HFFc6 (cell line): ENCODE results near the gene PPP4R1. TPM values are rescaled to one million over a fixed set of nuclear protein-coding genes. Genes with fewer than 3 reads are reported as not detected.

ENCODE experiments used
- DNase-seq: peaks from one replicate; pipeline ENCODE4 v3.0.0-alpha.2; 2018
- H3K27ac Mint-ChIP-seq: 2 replicates; pipeline ENCODE4 v1.8.0; 2020; ENCODE audit warnings: mild to moderate bottlenecking, mixed read lengths
- H3K27me3 Mint-ChIP-seq: 2 replicates; pipeline ENCODE4 v1.8.0; 2021; ENCODE audit warnings: mild to moderate bottlenecking, moderate library complexity, mixed read lengths; ENCODE audit not compliant: insufficient read depth
- H3K36me3 Mint-ChIP-seq: 2 replicates; pipeline ENCODE4 v1.8.0; 2021; ENCODE audit warnings: low read depth, mixed read lengths
- H3K4me1 Mint-ChIP-seq: 2 replicates; pipeline ENCODE4 v1.8.0; 2020; ENCODE audit warnings: low read depth, mixed read lengths
- H3K4me3 Mint-ChIP-seq: 2 replicates; pipeline ENCODE4 v1.8.0; 2020; ENCODE audit warnings: mild to moderate bottlenecking, moderate library complexity, mixed read lengths
- H3K9me3 Mint-ChIP-seq: 2 replicates; pipeline ENCODE4 v1.8.0; 2020; ENCODE audit warnings: mild to moderate bottlenecking, mixed read lengths
- total RNA-seq, 6 experiments: library from RNA; stranded (reverse); fragmentation: NEBNext Ultra II Directional; extraction: Animal tissue kit (Norgen Biotek cat#: 25700); gene quantifications; 2 replicates in 1 of 6; 3 replicates in 5 of 6; pipeline ENCODE4 v1.2.3, GENCODE V29; 2021
- TF ChIP-seq, protein P1 (sequence below): fragments of 200-600 bp; sonication (generic); IDR thresholded peaks from 2 replicates; pipeline ENCODE4 v1.5.0; 2021; ENCODE audit warnings: antibody characterized with exemption, mild to moderate bottlenecking

Gene PPP4R1
- total RNA-seq, 6 experiments from 2014 or later, result 83.0 to 107 (median 103) TPM

DNA sequence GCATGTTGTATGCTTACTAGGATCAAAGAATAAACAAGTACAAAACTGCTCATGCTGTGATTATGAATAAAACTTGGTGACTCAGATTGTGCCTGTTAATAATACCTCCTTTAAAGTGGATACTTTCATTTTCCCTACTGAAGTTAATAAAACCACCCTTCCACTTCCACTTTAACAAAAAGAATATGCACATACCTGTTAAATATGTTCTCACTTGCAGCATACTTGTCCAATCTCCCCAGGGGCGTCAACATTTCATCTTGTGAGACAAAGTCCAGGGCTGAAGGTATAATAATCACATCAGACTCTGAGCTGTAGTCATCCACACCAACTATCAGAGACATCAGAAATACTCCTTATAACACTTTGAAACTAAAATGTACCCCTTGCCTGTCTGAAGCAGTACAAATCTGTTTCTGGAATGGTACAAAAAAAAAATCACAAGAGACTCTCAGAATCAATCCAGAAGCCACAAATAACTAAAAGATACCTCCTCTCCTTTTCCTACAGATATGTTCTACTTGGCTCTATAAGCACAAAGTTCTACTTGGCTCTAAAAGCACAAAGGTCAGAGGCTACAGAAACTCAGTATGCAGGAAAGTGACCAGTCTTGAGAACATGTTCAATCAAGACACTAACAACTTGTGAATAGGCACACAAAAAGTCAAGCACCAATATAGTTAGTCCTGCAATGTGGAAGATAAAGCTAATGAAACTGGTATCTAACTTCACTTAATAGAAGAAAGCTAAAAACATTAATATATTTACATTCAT, 19.3 kb downstream of the PPP4R1 start:
- peaks cover 5% of the 10 kb centered on the region for H3K9me3 Mint-ChIP-seq
- DNase-seq, result peak; percentile 9
- H3K27me3 Mint-ChIP-seq, result peaks cover 2% of the 10 kb centered on the region
- peaks cover 44% of the 10 kb centered on the region for H3K4me1 Mint-ChIP-seq
- H3K4me3 Mint-ChIP-seq, result peak overlapping the region; percentile 78
- peaks cover 43% of the 10 kb centered on the region for H3K36me3 Mint-ChIP-seq
- TF ChIP-seq, protein P1, sequence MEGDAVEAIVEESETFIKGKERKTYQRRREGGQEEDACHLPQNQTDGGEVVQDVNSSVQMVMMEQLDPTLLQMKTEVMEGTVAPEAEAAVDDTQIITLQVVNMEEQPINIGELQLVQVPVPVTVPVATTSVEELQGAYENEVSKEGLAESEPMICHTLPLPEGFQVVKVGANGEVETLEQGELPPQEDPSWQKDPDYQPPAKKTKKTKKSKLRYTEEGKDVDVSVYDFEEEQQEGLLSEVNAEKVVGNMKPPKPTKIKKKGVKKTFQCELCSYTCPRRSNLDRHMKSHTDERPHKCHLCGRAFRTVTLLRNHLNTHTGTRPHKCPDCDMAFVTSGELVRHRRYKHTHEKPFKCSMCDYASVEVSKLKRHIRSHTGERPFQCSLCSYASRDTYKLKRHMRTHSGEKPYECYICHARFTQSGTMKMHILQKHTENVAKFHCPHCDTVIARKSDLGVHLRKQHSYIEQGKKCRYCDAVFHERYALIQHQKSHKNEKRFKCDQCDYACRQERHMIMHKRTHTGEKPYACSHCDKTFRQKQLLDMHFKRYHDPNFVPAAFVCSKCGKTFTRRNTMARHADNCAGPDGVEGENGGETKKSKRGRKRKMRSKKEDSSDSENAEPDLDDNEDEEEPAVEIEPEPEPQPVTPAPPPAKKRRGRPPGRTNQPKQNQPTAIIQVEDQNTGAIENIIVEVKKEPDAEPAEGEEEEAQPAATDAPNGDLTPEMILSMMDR, result no peak
- H3K27ac Mint-ChIP-seq, result peak overlapping the region; percentile 81

- H3K36me3 Mint-ChIP-seq, result peaks cover 33% of the 10 kb centered on the region
- TF ChIP-seq, protein P1, result no peak
These were observed 26.4 kb downstream of the PPP4R1 start for GRCh38 chr18:9587924-9588323.

GRCh38 chr18:9586814-9587213, 27.5 kb downstream of the PPP4R1 start:
- H3K27me3 Mint-ChIP-seq, result no peaks in the 10 kb centered on the region
- H3K36me3 Mint-ChIP-seq, result peaks cover 38% of the 10 kb centered on the region
- TF ChIP-seq, protein P1, result no peak

More at GRCh38 chr18:9587924-9588323, 26.4 kb downstream of the PPP4R1 start:
- Mint-ChIP-seq H3K27me3 (peaks cover 2% of the 10 kb centered on the region; the same call in 1 of the 2 replicates), H3K4me1 (no peaks in the 10 kb centered on the region; the same call in 1 of the 2 replicates), H3K4me3 (no peak overlapping the region), H3K27ac (no peak overlapping the region; the same call in 1 of the 2 replicates), H3K9me3 (no peaks in the 10 kb centered on the region)
- no peak for DNase-seq

DNA sequence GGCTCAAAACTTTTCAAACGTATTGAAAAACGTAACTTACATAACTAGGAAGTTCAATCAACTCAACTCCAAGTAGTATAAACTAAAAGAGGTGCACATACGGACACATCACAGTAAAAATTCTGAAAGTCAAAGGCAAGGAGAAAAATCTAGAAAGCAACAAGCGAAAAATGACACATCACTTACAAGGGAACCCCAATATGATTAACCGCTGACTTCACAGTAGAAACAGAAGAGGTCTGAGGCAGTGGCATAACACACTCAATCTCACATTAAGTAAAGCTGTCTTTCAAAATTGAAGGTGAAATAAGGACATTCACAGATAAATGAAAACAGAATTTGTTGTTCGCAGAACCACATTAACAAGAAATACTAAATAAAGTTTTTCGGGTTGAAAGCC, 32.7 kb downstream of the PPP4R1 start:
- no peak overlapping the region for H3K4me3 Mint-ChIP-seq
- H3K27ac Mint-ChIP-seq, result no peak overlapping the region
- H3K27me3 Mint-ChIP-seq, result no peaks in the 10 kb centered on the region
- H3K36me3 Mint-ChIP-seq, result peaks cover 34% of the 10 kb centered on the region
- no peak for DNase-seq
- no peaks in the 10 kb centered on the region for H3K9me3 Mint-ChIP-seq
- TF ChIP-seq, protein P1, result no peak
- H3K4me1 Mint-ChIP-seq, result peaks cover 15% of the 10 kb centered on the region

More at GRCh38 chr18:9586814-9587213, 27.5 kb downstream of the PPP4R1 start:
- H3K9me3 Mint-ChIP-seq, result no peaks in the 10 kb centered on the region
- no peak overlapping the region for H3K4me3 Mint-ChIP-seq
- no peaks in the 10 kb centered on the region; the same call in 1 of the 2 replicates for H3K4me1 Mint-ChIP-seq
- H3K27ac Mint-ChIP-seq, result no peak overlapping the region; the same call in 1 of the 2 replicates
- no peak for DNase-seq

DNA sequence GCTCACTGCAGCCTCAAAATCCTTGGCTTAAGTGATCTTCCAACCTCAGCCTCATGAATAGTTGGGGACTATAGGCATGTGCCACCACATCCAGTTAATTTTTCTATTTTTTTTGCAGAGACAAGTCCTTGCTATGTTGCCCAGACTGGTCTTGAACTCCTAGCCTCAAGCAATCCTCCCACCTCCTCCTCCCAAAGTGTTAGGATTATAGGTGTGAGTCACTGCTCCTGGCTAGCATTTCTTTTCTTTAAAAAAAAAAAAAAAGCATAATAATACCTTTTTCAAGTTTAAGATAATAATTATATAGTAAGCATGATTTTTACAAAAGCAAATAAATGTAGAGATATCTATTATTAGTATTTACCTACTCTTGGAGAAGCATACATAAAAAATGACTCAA, 36.1 kb downstream of the PPP4R1 start:
- H3K36me3 Mint-ChIP-seq, result peaks cover 27% of the 10 kb centered on the region
- DNase-seq, result peak; percentile 8
- no peaks in the 10 kb centered on the region for H3K27me3 Mint-ChIP-seq
- peak overlapping the region; percentile 54 for H3K27ac Mint-ChIP-seq
- H3K4me1 Mint-ChIP-seq, result peaks cover 26% of the 10 kb centered on the region
- H3K9me3 Mint-ChIP-seq, result no peaks in the 10 kb centered on the region
- TF ChIP-seq, protein P1, result no peak
- no peak overlapping the region for H3K4me3 Mint-ChIP-seq
